ENCODE results near the gene CASD1.

Gene CASD1

DNA sequence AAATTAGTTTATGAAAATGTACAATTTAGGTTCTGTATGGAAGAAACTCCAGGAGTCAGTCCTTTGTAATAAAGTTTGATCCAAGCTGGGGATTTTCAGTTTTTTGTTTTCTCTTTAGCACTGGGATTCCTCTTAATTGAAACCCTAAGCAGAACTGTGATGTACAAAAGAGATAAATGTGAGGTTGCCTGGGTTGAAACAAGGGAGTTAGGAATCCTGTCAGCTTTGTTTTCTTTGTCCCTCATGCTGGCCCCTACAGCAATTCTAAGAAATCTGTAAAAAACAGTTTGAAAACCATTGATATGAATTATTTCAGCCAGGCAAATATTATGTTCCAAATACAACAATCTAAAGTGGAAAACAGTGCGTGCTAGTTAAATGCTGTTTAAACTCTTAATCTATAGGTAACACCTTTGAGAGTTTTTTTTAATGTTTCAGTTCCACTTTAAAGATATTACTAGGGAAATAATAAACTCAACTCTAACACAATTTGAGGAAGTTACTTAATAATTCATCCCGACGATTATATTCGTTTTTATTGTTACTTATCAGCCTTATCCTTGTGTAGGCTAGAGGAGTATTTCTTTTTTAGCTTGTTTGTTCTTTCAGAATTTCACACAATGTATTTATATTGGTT is 81.0 kb downstream of the CASD1 start:
- no peak for DNase-seq

DNA sequence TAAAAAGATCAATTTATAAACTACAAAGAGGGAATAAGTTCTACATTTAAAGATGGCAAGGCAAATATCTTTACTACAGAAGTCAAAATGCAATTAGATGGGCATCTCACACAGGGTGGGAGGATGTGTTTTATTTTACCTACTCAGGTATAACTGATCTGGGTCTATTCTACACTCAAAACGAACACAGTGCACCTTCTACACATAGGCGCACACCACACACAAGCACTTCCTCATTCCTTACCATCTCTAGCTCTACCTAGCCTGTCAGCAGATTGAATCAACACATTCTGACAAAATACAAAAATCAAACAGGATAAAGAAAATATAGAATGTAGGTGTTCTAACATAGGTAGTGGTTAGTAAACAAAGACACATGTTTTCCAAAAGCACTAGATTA is 81.6 kb downstream of the CASD1 start:
- DNase-seq = no peak

DNA sequence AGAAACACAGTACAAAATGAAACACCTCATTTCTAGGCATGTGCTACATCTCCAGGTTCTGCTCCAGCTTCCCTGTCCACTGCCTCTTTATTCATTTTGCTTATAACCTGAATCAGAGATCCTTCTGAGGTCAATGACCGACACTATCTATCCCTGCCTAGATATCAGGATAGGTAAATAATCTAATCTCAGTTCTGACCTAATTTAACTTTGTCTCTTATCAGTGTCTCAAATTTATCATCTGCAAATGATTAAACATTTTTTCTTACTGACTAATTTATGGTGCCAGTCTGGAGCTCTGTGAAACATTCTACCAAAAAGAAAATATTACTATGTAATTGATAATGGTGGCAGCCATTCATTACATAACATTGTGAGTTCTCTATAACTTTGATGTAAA is 85.3 kb downstream of the CASD1 start:
- DNase-seq = no peak

DNA sequence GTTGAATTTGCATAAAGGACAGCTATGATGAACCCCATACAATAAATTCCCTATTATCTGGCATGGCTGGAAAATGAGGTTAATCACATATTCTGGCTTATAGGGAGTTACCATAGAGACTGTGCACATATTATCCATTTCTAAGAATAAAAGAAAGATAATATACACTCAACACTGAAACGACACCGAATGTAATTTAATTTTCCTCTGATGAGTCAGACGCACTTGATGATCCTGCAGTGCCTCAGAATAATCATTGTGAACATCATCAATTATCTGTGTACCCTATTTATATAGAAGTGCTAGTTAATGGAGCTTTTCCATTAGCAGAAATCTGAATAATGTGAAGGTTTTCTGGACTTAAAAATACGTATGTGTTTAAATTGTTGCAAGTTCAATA is 86.1 kb downstream of the CASD1 start:
- DNase-seq = no peak

DNA sequence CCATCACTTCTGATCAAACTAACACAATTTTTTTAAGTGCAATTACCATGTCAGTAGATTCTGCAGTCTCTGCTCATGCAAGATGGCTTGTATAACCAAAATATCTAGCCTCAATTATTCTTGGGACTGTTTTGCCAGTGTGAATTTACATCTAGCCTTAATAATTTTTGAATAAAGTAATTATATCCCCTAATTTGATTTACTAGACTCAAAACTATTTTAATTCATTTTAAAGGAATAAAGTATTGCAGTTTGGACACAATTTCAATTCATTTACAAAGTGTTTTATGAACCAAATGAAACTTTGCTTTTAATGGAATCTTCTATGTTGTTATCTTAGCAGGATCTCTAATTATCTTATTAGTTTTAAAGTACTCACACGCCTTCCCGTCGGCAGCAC is 90.7 kb downstream of the CASD1 start:
- no peak for DNase-seq

DNA sequence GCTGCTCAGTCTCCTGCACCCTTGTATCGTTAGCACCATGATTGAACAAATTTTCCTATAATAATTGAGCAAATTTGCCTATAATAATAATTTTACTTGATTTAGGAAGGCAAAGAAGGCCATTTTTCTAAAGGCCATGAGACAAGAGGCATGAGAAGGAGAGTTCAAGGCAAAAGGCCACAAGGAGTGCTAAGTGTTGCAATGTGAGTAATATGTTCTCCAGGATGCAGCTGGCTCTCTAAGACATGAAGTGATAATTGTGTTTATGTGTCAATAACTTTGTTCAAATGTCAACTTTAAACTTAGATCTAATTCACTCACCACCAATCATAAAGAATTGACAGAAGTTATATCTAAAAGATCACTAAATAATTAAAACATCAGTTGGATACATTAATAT is 92.6 kb downstream of the CASD1 start:
- DNase-seq = no peak

DNA sequence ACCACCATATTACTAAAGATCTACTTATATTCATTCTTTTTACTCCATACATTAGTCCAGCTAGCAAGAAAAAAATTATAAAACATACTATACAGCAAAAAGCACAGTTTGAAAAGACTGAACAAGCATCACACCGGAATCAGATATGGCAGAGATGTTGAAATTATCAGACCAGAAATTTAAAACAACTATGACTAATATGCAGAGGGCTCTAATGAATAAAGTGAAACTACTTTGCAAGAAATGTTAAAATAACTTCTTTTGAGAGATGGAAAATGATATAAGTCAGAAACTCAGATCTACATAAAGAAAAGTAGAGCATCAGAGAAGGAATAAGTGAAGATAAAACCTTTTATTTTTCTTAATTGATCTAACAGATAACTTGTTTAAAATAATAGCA is 95.4 kb downstream of the CASD1 start:
- no peak for DNase-seq
